Chondrocyte (in vitro differentiated cells): ENCODE measurements around the gene AFF1. TPM values are rescaled to one million over a fixed set of nuclear protein-coding genes. Genes with fewer than 3 reads are reported as not detected.

Source experiments
- DNase-seq: peaks from one replicate; pipeline ENCODE4 v3.0.0; 2021; ENCODE audit warnings: mixed read lengths, low spot score
- H3K27ac Mint-ChIP-seq: one replicate; pipeline ENCODE4 v1.8.0; 2021; ENCODE audit warnings: mild to moderate bottlenecking, moderate library complexity, mixed read lengths; ENCODE audit not compliant: unreplicated experiment
- H3K27me3 Mint-ChIP-seq: 2 replicates; pipeline ENCODE4 v1.8.0; 2021; ENCODE audit warnings: low read depth, mixed read lengths
- H3K36me3 Mint-ChIP-seq: 2 replicates; pipeline ENCODE4 v1.8.0; 2021; ENCODE audit warnings: low read depth, mixed read lengths
- H3K4me1 Mint-ChIP-seq: 2 replicates; pipeline ENCODE4 v1.8.0; 2021; ENCODE audit warnings: low read depth, mild to moderate bottlenecking, mixed read lengths
- H3K4me3 Mint-ChIP-seq: one replicate; pipeline ENCODE4 v1.8.0; 2021; ENCODE audit warnings: mild to moderate bottlenecking, moderate library complexity, mixed read lengths; ENCODE audit not compliant: unreplicated experiment
- H3K9me3 Mint-ChIP-seq: 2 replicates; pipeline ENCODE4 v1.8.0; 2021; ENCODE audit warnings: low read depth, mixed read lengths
- CTCF ChIP-seq: fragments of 200-600 bp; sonication (generic); IDR thresholded peaks from 2 replicates; pipeline ENCODE4 v1.5.0; 2021; ENCODE audit warnings: antibody characterized with exemption, mild to moderate bottlenecking, moderate library complexity
- total RNA-seq: library from RNA; stranded (reverse); gene quantifications from 3 replicates; pipeline ENCODE4 v1.2.1, GENCODE V29; 2021

The AFF1 gene
- total RNA-seq, 1 donor from 2014 or later: 25.9 TPM

- no peak overlapping the region for H3K27ac Mint-ChIP-seq
- H3K4me3 Mint-ChIP-seq: no peak overlapping the region
- H3K4me1 Mint-ChIP-seq: peaks cover 37% of the 10 kb centered on the region
- no peak for TF ChIP-seq CTCF
- DNase-seq: no peak
- no peaks in the 10 kb centered on the region for H3K9me3 Mint-ChIP-seq
- H3K27me3 Mint-ChIP-seq: no peaks in the 10 kb centered on the region
- H3K36me3 Mint-ChIP-seq: no peaks in the 10 kb centered on the region
Measured at GRCh38 chr4:87025614-87026041, 90.8 kb downstream of the AFF1 start.

DNA sequence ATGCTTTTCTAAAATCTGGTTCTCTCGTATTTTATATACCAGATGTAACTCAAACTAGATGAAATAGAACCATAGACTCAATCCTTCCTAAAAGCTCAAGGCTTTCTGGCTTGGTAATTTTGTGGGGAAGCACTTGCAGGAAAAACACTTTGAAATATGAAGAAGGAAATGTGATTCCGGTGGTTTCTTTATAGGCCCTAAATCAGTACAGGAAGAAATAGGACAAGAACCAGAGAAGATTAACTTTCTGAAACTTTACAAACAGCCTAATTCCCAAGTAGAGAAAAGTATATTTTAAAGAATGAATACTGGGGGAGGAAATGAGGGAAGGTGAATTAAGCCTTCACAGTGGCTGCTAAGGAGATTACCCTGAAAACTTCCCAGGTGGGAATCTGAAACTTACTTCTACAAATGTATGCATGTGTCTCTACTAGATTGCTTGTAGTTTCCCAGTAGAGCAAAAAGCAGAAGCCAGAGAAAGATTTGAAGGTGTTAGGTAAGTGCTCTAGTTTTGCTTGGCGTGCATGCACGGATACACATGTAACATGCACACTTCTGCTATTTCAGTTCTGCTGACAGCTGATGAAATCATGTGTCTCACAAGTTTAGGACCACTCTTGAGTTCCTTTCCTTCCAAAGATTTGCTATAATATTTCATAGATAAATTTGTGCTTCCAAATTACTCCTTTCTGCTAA, 92.1 kb downstream of the AFF1 start:
- H3K4me1 Mint-ChIP-seq: peaks cover 37% of the 10 kb centered on the region
- no peak for DNase-seq
- no peak overlapping the region for H3K27ac Mint-ChIP-seq
- H3K36me3 Mint-ChIP-seq: no peaks in the 10 kb centered on the region
- TF ChIP-seq CTCF: no peak
- H3K27me3 Mint-ChIP-seq: no peaks in the 10 kb centered on the region
- H3K9me3 Mint-ChIP-seq: no peaks in the 10 kb centered on the region
- no peak overlapping the region for H3K4me3 Mint-ChIP-seq

DNA sequence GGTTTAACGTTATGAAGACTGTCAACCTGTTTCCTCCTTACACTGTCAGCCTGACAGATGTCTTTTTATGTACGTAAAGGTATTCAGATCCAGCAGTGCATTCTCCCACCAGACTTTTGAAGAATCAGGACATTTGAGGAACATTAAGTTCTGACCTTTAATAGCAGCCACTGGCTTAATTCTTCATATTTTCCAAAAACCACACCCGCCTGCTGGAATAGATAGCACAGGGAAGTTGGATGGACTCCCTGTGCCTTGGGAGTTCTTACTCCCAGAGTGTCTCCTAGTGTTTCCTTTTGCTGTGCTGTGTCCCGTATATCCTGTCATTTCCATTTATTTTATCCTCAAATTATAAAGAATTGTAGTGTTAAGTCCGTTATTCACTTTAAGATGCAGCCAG, 94.5 kb downstream of the AFF1 start:
- H3K36me3 Mint-ChIP-seq: no peaks in the 10 kb centered on the region
- DNase-seq: no peak
- H3K9me3 Mint-ChIP-seq: no peaks in the 10 kb centered on the region
- H3K27ac Mint-ChIP-seq: peak overlapping the region; percentile 38
- peaks cover 27% of the 10 kb centered on the region for H3K4me1 Mint-ChIP-seq
- H3K27me3 Mint-ChIP-seq: no peaks in the 10 kb centered on the region
- no peak overlapping the region for H3K4me3 Mint-ChIP-seq
- no peak for TF ChIP-seq CTCF

DNA sequence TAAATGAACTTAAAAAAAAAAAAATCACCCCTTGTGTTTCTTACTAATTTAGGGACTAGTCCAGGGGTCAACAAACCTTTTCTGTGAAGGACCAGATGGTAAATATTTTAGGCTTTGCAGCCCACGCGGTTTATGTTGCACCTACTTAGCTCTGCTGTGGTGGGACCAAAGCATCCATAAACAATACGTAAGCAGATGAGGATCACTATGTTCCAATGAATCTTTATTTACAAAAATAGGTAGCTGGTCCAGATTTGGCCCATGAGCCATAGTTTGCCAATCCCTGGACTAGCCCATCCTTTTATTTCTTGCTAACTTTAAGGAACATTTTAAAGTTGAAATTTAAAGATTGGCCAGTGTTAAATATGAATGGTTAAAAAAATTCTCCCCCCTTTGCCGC, 95.3 kb downstream of the AFF1 start:
- Mint-ChIP-seq H3K9me3 (no peaks in the 10 kb centered on the region), H3K36me3 (no peaks in the 10 kb centered on the region), H3K27ac (peak overlapping the region; percentile 15), H3K27me3 (no peaks in the 10 kb centered on the region), H3K4me3 (no peak overlapping the region), H3K4me1 (peaks cover 22% of the 10 kb centered on the region)
- DNase-seq: no peak
- TF ChIP-seq CTCF: no peak

DNA sequence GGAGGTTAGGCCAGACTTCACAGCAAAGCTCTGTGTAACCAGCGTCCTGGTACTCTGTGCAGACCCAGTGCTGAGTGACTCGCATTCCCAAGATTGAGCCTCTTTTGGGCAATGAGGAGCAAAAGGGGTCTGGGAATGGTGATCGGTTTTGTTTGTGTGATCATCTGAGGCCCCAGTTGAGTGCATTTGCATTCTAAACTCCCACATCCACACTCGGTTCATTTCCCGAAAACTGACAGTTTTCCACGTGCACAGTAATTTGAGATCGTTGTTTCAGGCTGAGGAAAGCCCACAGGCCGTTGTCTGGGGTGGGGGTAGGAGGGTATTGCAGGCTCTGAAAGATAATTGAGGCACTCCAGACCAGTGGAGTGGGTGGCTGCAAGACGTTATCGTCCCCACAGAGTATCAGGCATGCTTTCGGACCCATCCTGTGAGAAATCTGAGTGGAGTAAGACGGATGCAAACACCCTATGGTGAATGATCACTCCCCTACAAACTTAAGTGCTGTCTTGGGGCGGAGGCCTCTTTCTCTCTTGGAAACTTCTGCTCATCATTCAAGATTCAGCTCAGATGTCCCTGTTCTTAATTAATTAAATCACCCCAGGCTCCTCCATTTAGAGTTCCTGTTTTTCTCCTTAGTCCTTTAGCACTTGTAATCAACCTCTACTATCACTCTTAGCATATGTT, 96.1 kb downstream of the AFF1 start:
- no peak for DNase-seq
- no peaks in the 10 kb centered on the region for H3K27me3 Mint-ChIP-seq
- H3K4me3 Mint-ChIP-seq: no peak overlapping the region
- H3K36me3 Mint-ChIP-seq: no peaks in the 10 kb centered on the region
- H3K4me1 Mint-ChIP-seq: peaks cover 14% of the 10 kb centered on the region
- no peak overlapping the region for H3K27ac Mint-ChIP-seq
- TF ChIP-seq CTCF: no peak
- H3K9me3 Mint-ChIP-seq: no peaks in the 10 kb centered on the region
